ENCODE data around the gene LTBP2.

The LTBP2 gene

GRCh38 chr14:74522740-74523139 is 89.3 kb downstream of the LTBP2 start:
- no peak for DNase-seq

GRCh38 chr14:74521756-74522155 is 90.3 kb downstream of the LTBP2 start:
- no peak for DNase-seq

- DNase-seq: no peak
Measured at GRCh38 chr14:74519316-74520074, 92.5 kb downstream of the LTBP2 start.

- no peak for DNase-seq
Measured at GRCh38 chr14:74518221-74518620, 93.8 kb downstream of the LTBP2 start.

GRCh38 chr14:74517731-74518130 is 94.3 kb downstream of the LTBP2 start:
- DNase-seq: no peak

GRCh38 chr14:74516451-74517160 is 95.4 kb downstream of the LTBP2 start:
- DNase-seq: no peak

GRCh38 chr14:74515891-74516412 is 96.1 kb downstream of the LTBP2 start:
- no peak for DNase-seq

GRCh38 chr14:74514471-74514941 is 97.5 kb downstream of the LTBP2 start:
- DNase-seq: peak; percentile 30

- no peak for DNase-seq
Measured at GRCh38 chr14:74511966-74512830, 99.8 kb downstream of the LTBP2 start.

GRCh38 chr14:74510959-74511409 is 101.1 kb downstream of the LTBP2 start:
- DNase-seq: no peak

- DNase-seq: no peak
Measured at GRCh38 chr14:74510223-74510931, 101.7 kb downstream of the LTBP2 start.

GRCh38 chr14:74509587-74510222 is 102.3 kb downstream of the LTBP2 start:
- no peak for DNase-seq

GRCh38 chr14:74508844-74509428 is 103.1 kb downstream of the LTBP2 start:
- no peak for DNase-seq

GRCh38 chr14:74508292-74508731 is 103.7 kb downstream of the LTBP2 start:
- no peak for DNase-seq

- no peak for DNase-seq
Measured at GRCh38 chr14:74507840-74508239, 104.2 kb downstream of the LTBP2 start.

GRCh38 chr14:74507085-74507484 is 105.0 kb downstream of the LTBP2 start:
- no peak for DNase-seq

- no peak for DNase-seq
Measured at GRCh38 chr14:74506411-74506851, 105.6 kb downstream of the LTBP2 start.

- no peak for DNase-seq
Measured at GRCh38 chr14:74505831-74506230, 106.2 kb downstream of the LTBP2 start.

- no peak for DNase-seq
Measured at GRCh38 chr14:74504874-74505720, 106.9 kb downstream of the LTBP2 start.

- no peak for DNase-seq
Measured at GRCh38 chr14:74504412-74504811, 107.6 kb downstream of the LTBP2 start.
